ENCODE results near the gene SLC45A3. TPM values are rescaled to one million over a fixed set of nuclear protein-coding genes. Genes with fewer than 3 reads are reported as not detected.

Gene SLC45A3
- total and polyA plus RNA-seq, 2 of the 8 experiments (the other 6 are each of a cell fraction or from before 2014, with no cell fraction given), result 13.0 to 14.3 TPM

DNA sequence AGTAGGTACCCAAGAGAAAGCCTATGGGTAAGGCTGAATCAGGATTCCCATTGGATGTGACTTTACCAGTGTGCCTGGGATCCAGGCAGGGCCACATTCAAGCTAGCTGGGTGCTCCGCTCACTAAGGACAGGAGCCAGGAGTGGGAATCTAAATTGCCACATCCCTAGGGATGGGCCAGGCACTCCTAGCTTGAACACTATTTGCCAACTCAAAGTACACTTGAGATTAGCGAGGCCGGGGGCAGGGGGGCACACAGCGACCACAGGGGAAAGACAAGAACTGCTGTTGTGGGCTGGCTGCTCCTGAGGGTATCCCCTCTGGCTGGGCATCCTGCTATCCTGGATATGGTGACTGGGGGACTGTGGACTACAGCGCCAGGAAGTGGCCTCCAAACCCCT, 4.3 kb downstream of the SLC45A3 start:
- Histone ChIP-seq H2BK20ac (ENCODE audit: low read length) (0 out of 2 replicates have a peak overlapping the region, but pooled peaks have one; percentile 37), H3K14ac (ENCODE audit: insufficient read length) (no peak overlapping the region), H2BK120ac (replicated peaks; ENCODE audit: low read depth, low read length) (no peak overlapping the region), H3K18ac (ENCODE audit: extremely low read depth, low read length) (0 out of 2 replicates have a peak overlapping the region, but pooled peaks have one; percentile 57), H3K36me3 (ENCODE audit: control insufficient read depth in 2 of 4, insufficient read depth in 4 of 4, low read length in 3 of 4) (no peaks in the 10 kb centered on the region), H2BK5ac (ENCODE audit: low read depth, low read length) (peak overlapping the region; percentile 37; the same call in 1 of the 2 replicates), H3K27me3 (replicated peaks in 1 of 4; ENCODE audit: control insufficient read depth in 3 of 4, extremely low read depth in 1 of 4, insufficient read depth in 3 of 4, low read length in 3 of 4) (peaks cover 0 to 4% (median 2%) of the 10 kb centered on the region in 4 experiments; a peak in 2 of 7 replicates), H3K79me2 (ENCODE audit: control insufficient read depth in 1 of 2, insufficient read depth in 2 of 2, low read length in 2 of 2) (peaks cover 0 to 48% of the 10 kb centered on the region in 2 experiments; a peak in 3 of 4 replicates), H3K4ac (replicated peaks; ENCODE audit: insufficient read length, low read depth, low read length) (no peak overlapping the region), H2AK5ac (ENCODE audit: low read depth, low read length) (0 out of 2 replicates have a peak overlapping the region, but pooled peaks have one; percentile 83), H4K91ac (replicated peaks; ENCODE audit: insufficient read length, low read length) (no peak overlapping the region), H3K79me1 (ENCODE audit: low read depth, low read length) (peaks cover 17% of the 10 kb centered on the region), H4K8ac (ENCODE audit: extremely low read depth, insufficient read depth, low read length) (no peak overlapping the region; the same call in 1 of the 2 replicates), H3K9me3 (ENCODE audit: insufficient read depth in 2 of 2, low read depth in 1 of 2, low read length in 1 of 2) (no peaks in the 10 kb centered on the region), H3K23me2 (ENCODE audit: low read depth, low read length) (peaks cover 11% of the 10 kb centered on the region), H4K20me1 (replicated peaks in 1 of 2; ENCODE audit: control insufficient read depth in 1 of 2, insufficient read depth in 2 of 2, low read length in 2 of 2) (peaks cover 0 to 7% of the 10 kb centered on the region in 2 experiments), H3K27ac (ENCODE audit: low read depth, low read length) (no peak overlapping the region; the same call in 1 of the 2 replicates), H3K9ac (replicated peaks in 1 of 4; ENCODE audit: extremely low read depth in 1 of 4, low read depth in 3 of 4, low read length in 3 of 4) (no peak overlapping the region; a peak in 1 of 7 replicates), H3K4me1 (replicated peaks in 1 of 4; ENCODE audit: control insufficient read depth in 3 of 4, insufficient read depth in 4 of 4, low read length in 3 of 4) (peaks cover 20 to 52% (median 34%) of the 10 kb centered on the region in 4 experiments), H3K56ac (replicated peaks; ENCODE audit: insufficient read length, low read depth, low read length) (no peak overlapping the region), H2AFZ (ENCODE audit: low read length) (no peak overlapping the region), H3K23ac (ENCODE audit: insufficient read length) (no peak overlapping the region), H2BK15ac (ENCODE audit: low read length) (peak overlapping the region; percentile 66; the same call in 1 of the 2 replicates), H3K4me2 (ENCODE audit: insufficient read depth in 1 of 2, low read depth in 2 of 2, low read length in 2 of 2) (no peak overlapping the region), H2BK12ac (ENCODE audit: low read depth, low read length) (peak overlapping the region; percentile 39; the same call in 1 of the 2 replicates), H3K4me3 (ENCODE audit: extremely low read depth in 1 of 4, insufficient read depth in 2 of 4, low read depth in 3 of 4, low read length in 4 of 4) (no peak overlapping the region), H4K5ac (ENCODE audit: insufficient read length, low read depth, low read length) (no peak overlapping the region)
- CTCF ChIA-PET (ENCODE audit: partially characterized antibody), result interaction anchor here (1.2 to 17.5 kb wide), 3 partner anchors 12 to 34 kb away, joined by 3 to 378 read pairs (median 154); no protein-coding TSS in a partner anchor
- DNase-seq (ENCODE audit: low read depth in 1 of 2, low spot score in 2 of 2) (no peak), FAIRE-seq (no peak)
- POLR2A ChIA-PET (ENCODE audit: partially characterized antibody), result interaction anchor here (1.0 to 2.8 kb wide), 3 partner anchors 34 to 73 kb away, joined by 4 to 6 read pairs (median 5); no protein-coding TSS in a partner anchor
- WGBS, 2 experiments (ENCODE audit: extremely low coverage in 1 of 2, insufficient coverage in 1 of 2, insufficient read length in 1 of 2, insufficient replicate concordance in 2 of 2, low coverage in 1 of 2, low lambda C conversion rate in 2 of 2, missing lambda C conversion rate in 1 of 2), result 88% methylated on average over 5 of the region's 5 CpGs; no CpG with 5 or more reads in 1 of the 2 experiments
- TF ChIP-seq CHD1 (IDR thresholded peaks at IDR 0.05; ENCODE audit: low read depth, low read length) (no peak), ZNF274 (IDR thresholded peaks at IDR 0.05; ENCODE audit: borderline replicate concordance, extremely low read depth, low read length) (no peak), JUN (IDR thresholded peaks at IDR 0.05; ENCODE audit: low read depth, low read length) (no peak), HDAC2 (IDR thresholded peaks at IDR 0.05; ENCODE audit: borderline replicate concordance in 1 of 2, low read depth in 2 of 2, low read length in 2 of 2) (no peak), FOSL1 (IDR thresholded peaks at IDR 0.05; ENCODE audit: insufficient read depth, low read depth, low read length) (no peak), SIRT6 (IDR thresholded peaks at IDR 0.05; ENCODE audit: low read length) (no peak), MAFK (IDR thresholded peaks at IDR 0.05; ENCODE audit: low read depth, low read length) (no peak), BCL11A (IDR thresholded peaks at IDR 0.05; ENCODE audit: low read depth in 2 of 2, low read length in 2 of 2) (no peak), SAP30 (IDR thresholded peaks at IDR 0.05; ENCODE audit: insufficient read depth, insufficient replicate concordance, low read length) (no peak)
- TF ChIP-seq, protein P1, sequence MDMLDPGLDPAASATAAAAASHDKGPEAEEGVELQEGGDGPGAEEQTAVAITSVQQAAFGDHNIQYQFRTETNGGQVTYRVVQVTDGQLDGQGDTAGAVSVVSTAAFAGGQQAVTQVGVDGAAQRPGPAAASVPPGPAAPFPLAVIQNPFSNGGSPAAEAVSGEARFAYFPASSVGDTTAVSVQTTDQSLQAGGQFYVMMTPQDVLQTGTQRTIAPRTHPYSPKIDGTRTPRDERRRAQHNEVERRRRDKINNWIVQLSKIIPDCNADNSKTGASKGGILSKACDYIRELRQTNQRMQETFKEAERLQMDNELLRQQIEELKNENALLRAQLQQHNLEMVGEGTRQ (IDR thresholded peaks at IDR 0.05; ENCODE audit: low read length), result no peak
- TF ChIP-seq, protein P2, sequence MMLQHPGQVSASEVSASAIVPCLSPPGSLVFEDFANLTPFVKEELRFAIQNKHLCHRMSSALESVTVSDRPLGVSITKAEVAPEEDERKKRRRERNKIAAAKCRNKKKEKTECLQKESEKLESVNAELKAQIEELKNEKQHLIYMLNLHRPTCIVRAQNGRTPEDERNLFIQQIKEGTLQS (IDR thresholded peaks at IDR 0.05; ENCODE audit: insufficient read depth, low read depth, low read length), result no peak

All from H1 (cell line).